GM19468 (cell line): ENCODE measurements around the gene MITD1.
"Not testable (repeated sequence)": the region's sequence is repeated elsewhere in the genome, so short reads cannot be mapped to it uniquely, and the experiment has no call there.

Source experiments
- ATAC-seq: cut with Tn5 transposase; IDR thresholded peaks from one replicate; pipeline ENCODE4 v1.9.1; 2021; ENCODE audit warnings: mild to moderate bottlenecking, moderate library complexity, moderate number of reproducible peaks; ENCODE audit not compliant: unreplicated experiment; ENCODE audit errors: extremely low read depth

MITD1 gene

DNA sequence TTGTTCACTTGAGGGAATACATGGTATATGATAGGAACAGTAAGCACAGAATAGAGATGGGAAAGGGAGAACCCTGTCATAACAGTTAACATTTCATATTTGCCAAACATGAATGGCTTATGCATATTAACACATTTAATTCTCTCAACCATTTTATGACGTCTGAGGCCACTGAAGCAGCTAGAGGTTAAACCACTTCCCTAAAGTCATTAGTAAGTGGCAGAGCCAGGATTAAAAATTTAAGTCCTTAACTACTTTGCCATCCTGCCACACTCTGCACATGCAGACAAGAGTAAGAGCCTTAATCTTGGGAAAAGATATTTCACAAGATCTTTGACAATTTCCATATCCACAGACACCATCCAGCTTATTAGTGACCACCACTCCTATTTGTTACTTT lies 24.0 kb downstream of the MITD1 start:
- no peak for ATAC-seq

DNA sequence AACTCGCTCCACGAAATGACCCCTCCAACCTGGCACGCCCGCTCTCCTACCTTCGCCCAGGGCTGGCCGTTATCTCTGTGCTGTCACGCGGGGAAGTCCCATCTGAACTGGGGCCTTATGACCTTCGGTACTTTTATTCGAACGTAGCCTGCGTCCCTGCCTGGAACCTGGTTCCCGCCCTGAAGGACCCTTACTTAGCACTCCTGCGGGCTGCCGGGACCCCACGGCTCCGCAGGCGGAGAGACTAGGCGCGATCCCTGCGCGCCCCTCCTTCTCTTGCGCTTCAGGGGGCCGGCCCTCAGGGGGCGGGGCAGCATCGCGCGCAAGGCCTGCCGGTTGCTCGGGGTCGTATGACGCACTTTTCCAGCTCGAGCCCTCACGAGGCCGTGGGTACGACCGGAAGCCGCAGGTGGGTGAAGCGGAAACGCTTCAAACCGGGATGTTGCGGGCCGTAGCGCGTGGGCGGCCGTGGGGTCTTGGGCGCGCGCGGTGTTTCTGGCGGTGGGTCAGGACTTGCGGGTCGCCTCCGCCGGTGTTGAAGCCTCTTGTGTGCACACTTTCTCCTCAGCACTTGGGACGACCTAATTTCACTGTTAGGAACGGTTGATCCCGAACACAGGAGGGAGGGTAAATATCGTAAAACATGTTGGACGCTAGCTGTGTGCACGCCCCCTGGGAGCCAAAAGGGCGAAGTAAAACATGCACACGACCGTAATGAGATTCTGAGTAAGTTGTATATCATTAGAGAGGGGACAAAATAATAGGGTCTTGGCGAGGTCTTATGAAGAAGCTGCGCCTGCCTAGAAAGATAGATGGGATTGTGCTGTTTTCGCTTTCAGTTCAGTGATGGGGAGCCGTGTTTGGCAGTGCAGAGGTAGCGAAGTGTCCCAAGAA lies 26.0 kb downstream of the MITD1 start, which contains the start of the genes LIPT1 and TSGA10:
LIPT1 (plus strand) TSS at position 325 of the 894 bp plus-strand sequence. CDS start 6,991 bp downstream, outside the sequence.
TSGA10 (minus strand) TSS at position 300 of the 894 bp plus-strand sequence. CDS start 45,503 bp downstream, outside the sequence.
- peak; percentile 89 for ATAC-seq

DNA sequence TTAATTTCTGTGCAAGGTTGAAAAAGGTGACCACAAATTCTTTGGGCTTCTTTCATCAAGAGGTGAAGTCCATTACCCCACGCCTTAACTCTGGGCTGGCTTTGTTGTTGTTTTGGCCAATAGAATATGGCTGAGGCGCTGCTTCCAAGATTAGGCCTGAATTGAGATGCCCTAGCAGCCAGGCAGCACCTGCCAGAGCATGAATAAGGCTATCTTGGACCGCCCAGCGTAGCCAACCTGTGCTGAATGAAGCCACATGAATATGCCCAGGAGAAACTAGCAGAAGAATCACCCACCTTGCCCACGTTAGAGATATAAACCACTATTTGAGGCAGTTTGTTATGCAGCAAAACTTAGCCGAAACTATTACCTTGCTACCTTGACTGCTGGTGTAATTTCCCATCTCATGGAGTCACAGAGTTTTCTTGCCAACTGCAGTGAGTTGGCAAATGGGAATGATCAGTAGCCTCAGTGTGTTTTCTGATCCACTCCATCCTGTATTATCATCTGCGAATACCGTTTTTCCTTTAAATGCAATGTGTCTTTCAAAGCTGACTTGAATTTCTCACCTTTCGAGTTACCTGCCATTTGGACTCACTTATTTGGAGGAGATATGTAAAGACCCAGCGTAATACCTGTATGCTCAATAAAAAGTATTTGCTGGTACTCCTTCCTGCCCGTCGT lies 26.8 kb downstream of the MITD1 start:
- ATAC-seq: no peak

DNA sequence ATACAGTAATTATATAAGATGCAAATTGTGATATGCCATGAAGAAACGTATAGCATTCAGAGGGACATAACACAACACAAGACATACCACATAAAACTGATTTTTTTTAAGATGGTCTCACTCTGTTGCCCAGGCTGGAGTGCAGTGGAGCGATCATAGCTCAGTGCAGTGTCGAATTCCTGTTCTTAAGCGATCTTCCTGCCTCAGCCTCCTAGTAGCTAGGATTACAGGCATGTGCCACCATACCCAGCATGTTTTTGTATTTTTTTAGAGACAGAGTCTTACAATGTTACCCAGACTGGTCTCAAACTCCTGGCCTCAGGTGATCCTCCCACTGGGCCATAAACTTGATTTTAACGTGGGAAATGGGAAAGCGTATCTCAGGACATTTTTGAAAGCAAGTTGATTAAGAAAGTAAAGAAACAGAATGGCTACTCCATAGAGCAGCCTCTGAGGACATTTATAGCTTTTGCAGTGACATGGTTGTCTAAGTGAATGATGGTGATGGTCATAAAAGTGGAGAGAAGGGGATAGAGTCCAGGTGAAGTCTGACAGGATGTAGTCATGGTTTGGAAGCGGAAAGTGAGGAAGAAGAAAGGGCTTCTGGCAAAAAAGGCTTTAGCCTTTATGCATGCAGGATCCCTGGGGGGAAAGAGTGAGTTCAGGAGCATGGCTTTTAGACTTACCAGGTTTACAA lies 28.5 kb downstream of the MITD1 start:
- no peak for ATAC-seq

DNA sequence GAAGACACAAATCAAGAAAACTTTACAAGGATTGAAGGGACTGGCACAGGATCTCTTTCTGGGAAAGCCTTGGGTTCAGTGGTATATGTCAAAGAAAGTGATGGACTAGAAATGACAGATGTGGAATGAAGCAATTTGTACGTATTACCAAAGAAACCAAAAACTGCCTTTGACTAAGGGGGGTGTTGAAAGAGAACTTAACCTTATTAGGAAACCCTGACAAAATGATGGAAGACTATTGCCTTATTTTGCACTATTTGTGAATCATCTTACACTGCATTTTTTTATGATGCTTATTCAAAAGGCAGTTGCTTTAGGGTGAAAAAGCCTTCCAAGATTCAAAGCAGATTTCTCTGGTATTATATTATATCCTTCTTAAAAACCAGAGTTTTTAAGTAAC lies 30.2 kb downstream of the MITD1 start:
- no peak for ATAC-seq

DNA sequence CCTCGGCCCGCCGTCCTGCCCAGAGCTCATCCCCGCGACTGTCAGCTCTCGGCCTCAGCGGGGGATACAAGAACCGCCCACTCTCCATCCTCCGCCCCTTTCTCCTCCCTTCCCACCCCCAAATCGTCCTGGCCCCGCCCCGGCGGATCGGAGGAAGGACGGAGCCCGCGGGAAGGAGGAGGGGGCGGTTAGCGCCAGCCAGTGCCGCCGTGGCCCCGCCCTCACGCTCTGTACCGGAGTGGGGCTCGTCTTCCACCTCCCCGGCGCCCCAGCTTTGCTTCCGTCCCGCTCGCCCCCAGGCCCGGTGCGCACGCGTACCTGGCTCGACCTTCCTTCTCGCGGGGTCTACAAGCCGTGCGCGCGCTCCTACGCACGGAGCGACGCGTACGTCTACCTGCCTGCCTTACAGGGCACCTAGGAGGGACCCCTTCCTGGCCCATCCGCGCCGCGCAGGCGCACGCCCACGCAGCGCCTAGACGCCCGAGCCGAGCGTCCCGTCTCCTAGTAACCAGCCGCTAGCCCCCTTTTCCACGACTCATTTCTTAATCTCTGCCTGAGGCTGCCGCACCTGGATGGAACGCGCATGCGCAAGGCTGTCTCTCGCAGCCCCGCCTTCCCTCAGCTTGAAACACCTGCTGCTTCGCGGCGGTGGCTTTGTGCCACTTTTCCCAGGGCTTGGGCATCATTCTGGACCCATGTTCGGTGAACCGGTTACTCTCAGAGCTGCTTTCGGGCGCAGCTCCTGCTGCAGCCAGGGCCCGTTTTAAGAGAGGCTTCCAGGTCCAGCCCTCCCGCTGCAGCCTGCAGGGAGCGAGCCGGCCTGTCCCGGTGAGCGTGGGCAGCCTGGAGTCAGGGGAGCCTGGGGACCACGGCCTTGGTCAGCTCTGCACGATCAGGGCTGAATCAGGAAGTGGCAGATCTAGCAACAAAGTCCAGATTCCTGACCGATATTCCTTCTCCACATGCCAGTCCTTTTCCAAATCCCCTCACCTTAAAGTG lies 39.4 kb downstream of the MITD1 start, which contains the start of gene C2orf15:
C2orf15 (plus strand) TSS at position 598 of the 999 bp plus-strand sequence. CDS start 8,852 bp downstream, outside the sequence.
- ATAC-seq: peak; percentile 72

DNA sequence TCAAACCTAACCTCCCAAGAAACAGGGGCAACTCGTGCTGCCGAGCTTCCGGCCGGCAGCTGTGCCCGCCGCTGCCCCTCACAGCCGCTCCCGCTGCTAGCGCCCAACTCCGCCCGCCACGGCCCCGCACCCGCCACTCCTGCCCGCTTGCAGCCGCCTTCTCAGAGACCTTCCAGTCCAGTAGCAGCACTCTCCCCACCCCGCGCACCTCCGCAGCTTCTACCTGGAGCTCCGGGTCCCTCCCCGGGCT lies 40.1 kb downstream of the MITD1 start:
- ATAC-seq: peak; percentile 7

DNA sequence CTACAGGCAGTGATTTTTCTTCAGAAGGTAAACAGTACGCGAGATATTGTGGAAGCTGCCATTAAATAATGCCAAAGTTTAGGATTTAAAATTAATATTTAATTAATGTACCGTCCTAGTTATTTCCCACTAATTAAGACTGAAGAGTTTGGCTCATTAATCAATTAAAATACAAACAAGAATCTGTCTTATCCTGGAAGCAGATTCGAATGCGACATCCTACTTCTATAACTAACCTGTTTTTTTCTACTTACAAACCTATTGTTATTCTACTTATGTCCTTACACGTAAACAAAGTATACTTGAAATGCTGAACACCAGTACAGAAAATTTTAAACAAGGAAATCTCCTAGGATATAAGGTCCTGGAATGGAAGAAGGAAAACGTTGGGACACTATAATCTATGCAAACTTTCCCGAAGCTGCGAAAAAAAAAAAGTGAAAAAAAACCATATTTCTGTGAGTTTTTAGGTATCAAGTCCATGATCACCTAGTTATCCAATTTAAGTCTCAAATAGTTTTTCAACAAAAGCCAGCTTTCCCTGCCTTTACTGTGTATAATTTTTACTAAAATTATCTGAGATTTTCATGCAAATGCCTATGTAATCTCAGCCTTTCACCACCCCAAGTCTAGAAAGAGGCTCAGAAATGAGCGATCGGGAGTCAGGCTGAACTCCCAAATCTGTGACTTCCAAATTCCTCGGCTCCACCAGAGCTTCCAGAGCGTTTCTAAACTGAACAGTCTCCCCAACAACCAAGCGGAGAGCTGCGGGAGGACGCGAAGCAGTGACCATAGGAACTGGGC lies 40.6 kb downstream of the MITD1 start:
- ATAC-seq: no peak

DNA sequence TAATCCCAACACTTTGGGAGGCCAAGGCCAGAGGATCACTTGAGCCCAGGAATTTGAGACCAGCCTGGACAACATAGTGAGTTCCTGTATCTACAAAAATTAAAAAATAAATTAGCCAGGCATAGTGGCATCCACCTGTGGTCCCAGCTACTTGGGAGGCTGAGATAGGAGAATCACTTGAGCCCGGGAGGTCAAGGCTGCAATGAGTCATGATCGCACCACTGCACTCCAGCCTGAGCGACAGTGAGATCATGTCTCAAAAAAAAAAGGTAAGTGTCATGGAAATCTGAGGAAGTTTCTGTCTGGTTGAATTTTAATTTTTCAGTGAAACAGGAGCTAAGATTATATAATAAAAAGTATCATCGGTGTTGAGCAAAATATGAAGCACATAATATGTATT lies 41.9 kb downstream of the MITD1 start:
- ATAC-seq: no peak

DNA sequence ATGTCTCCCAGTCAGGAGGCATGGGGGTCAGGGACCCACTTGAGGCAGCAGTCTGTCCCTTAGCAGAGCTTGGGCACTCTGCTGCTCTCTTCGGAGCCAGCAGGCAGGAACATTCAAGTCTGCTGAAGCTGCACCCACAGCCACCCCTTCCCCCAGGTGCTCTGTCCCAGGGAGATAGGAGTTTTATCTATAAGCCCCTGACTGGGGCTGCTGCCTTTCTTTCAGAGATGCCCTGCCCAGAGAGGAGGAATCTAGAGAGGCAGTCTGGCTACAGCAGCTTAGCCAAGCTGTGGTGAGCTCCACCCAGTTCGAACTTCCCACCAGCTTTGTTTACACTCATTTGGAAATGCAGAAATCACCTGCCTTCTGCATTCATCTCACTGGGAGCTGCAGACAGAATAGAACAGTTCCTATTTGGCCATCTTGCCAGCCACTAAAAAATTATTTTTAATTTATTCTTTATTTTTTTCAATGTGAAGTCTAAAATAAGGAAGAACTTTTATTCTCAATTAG lies 45.8 kb downstream of the MITD1 start:
- not testable (repeated sequence) for ATAC-seq

DNA sequence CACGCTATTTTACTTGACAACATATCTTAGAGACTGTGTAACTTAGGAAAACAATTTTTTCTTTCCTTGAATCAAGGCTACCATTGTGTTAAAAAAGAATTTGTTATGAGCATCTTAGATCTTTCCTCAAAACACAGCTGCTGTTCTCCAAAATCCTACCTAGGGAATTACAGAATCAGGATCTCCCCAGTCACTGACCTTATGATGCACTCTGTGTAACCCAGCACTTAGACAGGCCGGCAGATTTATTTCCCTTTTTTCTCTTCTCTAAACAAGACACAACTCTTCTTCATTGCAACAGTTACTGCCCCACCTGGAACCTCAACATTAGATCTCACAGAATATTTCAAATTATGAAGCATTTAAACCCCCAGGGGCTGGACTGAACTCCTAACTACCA lies 52.9 kb downstream of the MITD1 start:
- ATAC-seq: no peak
